Right ventricle myocardium superior (tissue), 1 donor: ENCODE measurements around the gene KERA. TPM values are rescaled to one million over a fixed set of nuclear protein-coding genes. Genes with fewer than 3 reads are reported as not detected.

Source experiments
- ATAC-seq: fragments of 200-7000 bp; cut with Tn5 transposase; one replicate; pipeline ENCODE4 v1.9.1; 2020; ENCODE audit warnings: mild to moderate bottlenecking; ENCODE audit not compliant: poor library complexity
- DNase-seq: peaks from one replicate; pipeline ENCODE4 v3.0.0-alpha.2; 2020
- intact Hi-C: fragments of 100-400 bp; cut with DNase I; formaldehyde crosslinking; loops from one replicate; pipeline ENCODE4 v1.11.2; 2022
- total RNA-seq: library from RNA; stranded (reverse); fragmentation: NEBNext Ultra II Directional; extraction: Animal tissue kit (Norgen Biotek cat#: 25700); gene quantifications from one replicate; pipeline ENCODE4 v1.2.1, GENCODE V29; 2021
- donor health status: DM: no; HTN: yes; CAD: no; lungs with severe emphysema.

The KERA gene
- total RNA-seq, 1 donor from 2014 or later: not detected

- no peak for DNase-seq
- ATAC-seq: no peak
- intact Hi-C loops: no loop called here
These were observed 19.6 kb upstream of the KERA start for GRCh38 chr12:91077228-91077954.

GRCh38 chr12:91074851-91075250 is 17.0 kb upstream of the KERA start:
- no peak for DNase-seq
- peak; percentile 43 for ATAC-seq
- intact Hi-C loops: no loop called here

GRCh38 chr12:91074154-91074709 is 16.4 kb upstream of the KERA start:
- intact Hi-C loops: no loop called here
- ATAC-seq (peak; percentile 89), DNase-seq (peak; percentile 22)

GRCh38 chr12:91073426-91073825 is 15.6 kb upstream of the KERA start:
- ATAC-seq: no peak
- intact Hi-C loops: no loop called here
- DNase-seq: no peak

- ATAC-seq (no peak), DNase-seq (no peak)
- intact Hi-C loops: no loop called here
These were observed 15.1 kb upstream of the KERA start for GRCh38 chr12:91072931-91073330.

- ATAC-seq: no peak
- intact Hi-C loops: no loop called here
- no peak for DNase-seq
These were observed 13.1 kb upstream of the KERA start for GRCh38 chr12:91070936-91071335.

GRCh38 chr12:91065396-91065795 is 7.6 kb upstream of the KERA start:
- intact Hi-C loops: no loop called here
- ATAC-seq: no peak
- DNase-seq: no peak

GRCh38 chr12:91064640-91065039 is 6.8 kb upstream of the KERA start:
- ATAC-seq (no peak), DNase-seq (no peak)
- intact Hi-C loops: no loop called here

GRCh38 chr12:91061091-91061490 is 3.3 kb upstream of the KERA start:
- no peak for DNase-seq

GRCh38 chr12:91059211-91059610 is 1.4 kb upstream of the KERA start:
- intact Hi-C loops: no loop called here
- no peak for ATAC-seq
- no peak for DNase-seq

More at GRCh38 chr12:91061091-91061490, 3.3 kb upstream of the KERA start:
- ATAC-seq: no peak
- intact Hi-C loops: no loop called here

GRCh38 chr12:91058786-91059185 is 962 bp upstream of the KERA start:
- no peak for DNase-seq
- intact Hi-C loops: no loop called here
- no peak for ATAC-seq

GRCh38 chr12:91056488-91056887 is 1.3 kb downstream of the KERA start:
- ATAC-seq: no peak
- intact Hi-C loops: no loop called here

GRCh38 chr12:91055976-91056375 is 1.8 kb downstream of the KERA start:
- ATAC-seq (no peak), DNase-seq (no peak)

More at GRCh38 chr12:91056488-91056887, 1.3 kb downstream of the KERA start:
- DNase-seq: no peak

GRCh38 chr12:91053951-91054715 is 3.7 kb downstream of the KERA start:
- DNase-seq (no peak), ATAC-seq (no peak)
- intact Hi-C loops: no loop called here

More at GRCh38 chr12:91055976-91056375, 1.8 kb downstream of the KERA start:
- intact Hi-C loops: no loop called here

GRCh38 chr12:91052026-91052425 is 5.8 kb downstream of the KERA start:
- ATAC-seq (no peak), DNase-seq (no peak)
- intact Hi-C loops: no loop called here

- intact Hi-C loops: no loop called here
These were observed 13.2 kb downstream of the KERA start for GRCh38 chr12:91044586-91044985.

GRCh38 chr12:91043408-91043807 is 14.4 kb downstream of the KERA start:
- no peak for DNase-seq

More at GRCh38 chr12:91044586-91044985, 13.2 kb downstream of the KERA start:
- DNase-seq: no peak
- no peak for ATAC-seq

GRCh38 chr12:91040096-91040755 is 17.6 kb downstream of the KERA start:
- intact Hi-C loops: no loop called here
- ATAC-seq (peak; percentile 63), DNase-seq (no peak)

More at GRCh38 chr12:91043408-91043807, 14.4 kb downstream of the KERA start:
- ATAC-seq: no peak
- intact Hi-C loops: no loop called here

GRCh38 chr12:91037276-91037675 is 20.5 kb downstream of the KERA start:
- ATAC-seq: no peak
- no peak for DNase-seq
- intact Hi-C loops: no loop called here
